GM18502 (cell line): ENCODE data around the gene GPATCH4.
"Not testable (repeated sequence)": the region's sequence is repeated elsewhere in the genome, so short reads cannot be mapped to it uniquely, and the experiment has no call there.

Experiments
- ATAC-seq: cut with Tn5 transposase; IDR thresholded peaks from one replicate; pipeline ENCODE4 v1.9.1; 2021; ENCODE audit warnings: mild to moderate bottlenecking; ENCODE audit not compliant: unreplicated experiment, poor library complexity

Gene GPATCH4

GRCh38 chr1:156601122-156601830 is at the start of gene GPATCH4:
TSS of gene GPATCH4 (minus strand) at chr1:156601479.
- ATAC-seq: peak; percentile 71

- ATAC-seq: no peak
These were observed 47.7 kb upstream of the GPATCH4 start for GRCh38 chr1:156648951-156649350.

- no peak for ATAC-seq
These were observed 47.2 kb upstream of the GPATCH4 start for GRCh38 chr1:156648496-156648895.

GRCh38 chr1:156647351-156647750 is 46.1 kb upstream of the GPATCH4 start:
- no peak for ATAC-seq

- ATAC-seq: no peak
These were observed 45.5 kb upstream of the GPATCH4 start for GRCh38 chr1:156646738-156647211.

- no peak for ATAC-seq
These were observed 44.4 kb upstream of the GPATCH4 start for GRCh38 chr1:156645666-156646065.

GRCh38 chr1:156645056-156645455 is 43.8 kb upstream of the GPATCH4 start:
- ATAC-seq: no peak

- no peak for ATAC-seq
These were observed 43.4 kb upstream of the GPATCH4 start for GRCh38 chr1:156644640-156645039.

GRCh38 chr1:156644146-156644545 is 42.9 kb upstream of the GPATCH4 start:
- ATAC-seq: no peak

GRCh38 chr1:156643778-156644092 is 42.5 kb upstream of the GPATCH4 start:
- peak; percentile 55 for ATAC-seq

GRCh38 chr1:156643049-156643777 is 41.9 kb upstream of the GPATCH4 start:
- ATAC-seq: no peak

GRCh38 chr1:156642265-156643048 is 41.2 kb upstream of the GPATCH4 start:
- no peak for ATAC-seq

- ATAC-seq: no peak
These were observed 40.5 kb upstream of the GPATCH4 start, which contains the start of gene BCAN for GRCh38 chr1:156641761-156642264. TSS of gene BCAN (plus strand) at chr1:156642117. CDS start at chr1:156646055, 3,938 bp downstream.

GRCh38 chr1:156640842-156641706 is 39.8 kb upstream of the GPATCH4 start:
- ATAC-seq: no peak

GRCh38 chr1:156639601-156640101 is 38.4 kb upstream of the GPATCH4 start:
- ATAC-seq: no peak

GRCh38 chr1:156638189-156638985 is 37.1 kb upstream of the GPATCH4 start:
- no peak for ATAC-seq

GRCh38 chr1:156632355-156632754 is 31.1 kb upstream of the GPATCH4 start:
- ATAC-seq: no peak

GRCh38 chr1:156631152-156631551 is 29.9 kb upstream of the GPATCH4 start:
- ATAC-seq: not testable (repeated sequence)
